GM12878 (cell line): ENCODE measurements around the gene MCUB. TPM values are rescaled to one million over a fixed set of nuclear protein-coding genes. Genes with fewer than 3 reads are reported as not detected.

Source experiments
- ATAC-seq: fragments of 200-7000 bp; cut with Tn5 transposase; 3 replicates; pipeline ENCODE4 v1.9.1; 2020; ENCODE audit warnings: mild to moderate bottlenecking, moderate library complexity
- BruUV-seq: library from RNA; stranded (reverse); fragments of 400-500 nt; replicated peaks from 2 replicates; lab custom pipeline; 2021; lab: Mats Ljungman, UMichigan
- CTCF ChIA-PET: fragments of 300-600 bp; sonication (Branson Sonifier 250); formaldehyde crosslinking; extraction: SDS; loops from one replicate; lab custom pipeline; 2021; ENCODE audit warnings: inconsistent platforms; lab: Yijun Ruan, JAX
- POLR2A ChIA-PET: fragments of 350-600 bp; formaldehyde crosslinking; extraction: SDS; loops from one replicate; lab custom pipeline; 2021; ENCODE audit warnings: inconsistent platforms; lab: Charles Lee
- RAD21 ChIA-PET: fragments of 300-600 bp; sonication (Branson Sonifier 250); formaldehyde crosslinking; loops from one replicate; lab custom pipeline; 2023; ENCODE audit warnings: antibody characterized with exemption; ENCODE audit not compliant: unreplicated experiment; lab: Charles Lee
- SMC1A ChIA-PET: fragments of 300-600 bp; sonication (Branson Sonifier 250); formaldehyde crosslinking; loops from one replicate; lab custom pipeline; 2023; ENCODE audit not compliant: unreplicated experiment, uncharacterized antibody; lab: Charles Lee
- DNase-seq: peaks from one replicate; pipeline ENCODE4 v3.0.0-alpha.2; 2011; ENCODE audit warnings: low read depth, low spot score
- FAIRE-seq: peaks from 3 replicates; lab custom pipeline; 2011; peaks lifted over from hg19 to GRCh38; lab: Jason Lieb, UNC
- H2AFZ ChIP-seq: 2 replicates; pipeline ENCODE4 v1.6.0; 2011; ENCODE audit warnings: low read depth, low read length, control low read depth; ENCODE audit not compliant: control insufficient read depth
- H3K27ac ChIP-seq: 2 replicates; pipeline ENCODE4 v1.5.1; 2011; ENCODE audit warnings: control low read depth; ENCODE audit not compliant: control insufficient read depth, insufficient read depth
- H3K27me3 ChIP-seq, 2 experiments: replicated peaks in 1 of 2; 2 replicates each; pipeline versions ENCODE4 v1.6.0 to v1.6.1; 2011; ENCODE audit warnings: low read length in 1 of 2; ENCODE audit not compliant: control insufficient read depth in 2 of 2, insufficient read depth in 2 of 2
- H3K36me3 ChIP-seq, 2 experiments: 2 replicates each; pipeline ENCODE4 v1.5.1; 2011; ENCODE audit warnings: low read length in 1 of 2; ENCODE audit not compliant: control insufficient read depth in 2 of 2, insufficient read depth in 2 of 2
- H3K4me1 ChIP-seq: 2 replicates; pipeline ENCODE4 v1.6.1; 2011; ENCODE audit warnings: mild to moderate bottlenecking, low read length, moderate library complexity, mixed read lengths; ENCODE audit not compliant: control insufficient read depth, insufficient read depth
- H3K4me2 ChIP-seq: 2 replicates; pipeline ENCODE4 v1.6.0; 2011; ENCODE audit warnings: control low read depth; ENCODE audit not compliant: control insufficient read depth, insufficient read depth
- H3K4me3 ChIP-seq: fragments of 200-600 bp; sonication (generic); 2 replicates; pipeline ENCODE4 v1.5.1; 2016
- H3K79me2 ChIP-seq: 2 replicates; pipeline ENCODE4 v1.6.0; 2011; ENCODE audit warnings: low read length; ENCODE audit not compliant: control insufficient read depth, insufficient read depth
- H3K9ac ChIP-seq: 2 replicates; pipeline ENCODE4 v1.8.0; 2011; ENCODE audit warnings: low read length, control low read depth, mixed read lengths; ENCODE audit not compliant: control insufficient read depth, insufficient read depth
- H3K9me3 ChIP-seq: replicated peaks from 3 replicates; pipeline ENCODE4 v1.5.1; 2011; ENCODE audit warnings: mild to moderate bottlenecking, low read length; ENCODE audit not compliant: control insufficient read depth, insufficient read depth
- H4K20me1 ChIP-seq: 2 replicates; pipeline ENCODE4 v1.6.0; 2011; ENCODE audit not compliant: control insufficient read depth, insufficient read depth
- CHD4 ChIP-seq: fragments of 200-600 bp; sonication (generic); IDR thresholded peaks from 2 replicates; pipeline ENCODE4 v1.6.1; 2016; ENCODE audit warnings: mild to moderate bottlenecking
- MLLT1 ChIP-seq: fragments of 450-650 bp; IDR thresholded peaks from 2 replicates; pipeline ENCODE4 v1.6.1; 2016; ENCODE audit warnings: mild to moderate bottlenecking
- NR2C2 ChIP-seq: IDR thresholded peaks from 2 replicates; pipeline ENCODE4 v1.6.1; 2011; ENCODE audit warnings: borderline replicate concordance, low read depth; ENCODE audit not compliant: control insufficient read depth, insufficient read length
- NR2F1 ChIP-seq: fragments of 450-650 bp; conservative IDR thresholded peaks from 2 replicates; pipeline ENCODE4 v1.6.1; 2017; ENCODE audit warnings: mild to moderate bottlenecking
- PML ChIP-seq: IDR thresholded peaks from 2 replicates; pipeline ENCODE4 v1.6.1; 2012; ENCODE audit warnings: low read length, inconsistent platforms
- POLR2AphosphoS2 ChIP-seq: IDR thresholded peaks from 2 replicates; pipeline ENCODE4 v1.6.1; 2011; ENCODE audit warnings: low read depth, mild to moderate bottlenecking, low read length, improper control_type of control experiment, moderate library complexity
- WGBS: methylation state at CpG from one replicate; pipeline ENCODE4 v1.1.6; 2016; ENCODE audit warnings: low lambda C conversion rate; ENCODE audit not compliant: insufficient replicate concordance, insufficient coverage; ENCODE audit errors: missing lambda C conversion rate; 5-methylcytosine and 5-hydroxymethylcytosine counted together
- in situ Hi-C: fragments of 300-500 bp; cut with MboI; formaldehyde crosslinking; loops from 9 replicates; pipeline ENCODE4 v1.14.3; 2018; ENCODE audit warnings: mixed read lengths
- intact Hi-C: fragments of 100-400 bp; cut with micrococcal nuclease; formaldehyde crosslinking; loops from one replicate; pipeline ENCODE4 v1.14.2; 2022; ENCODE audit not compliant: unreplicated experiment
- polyA plus RNA-seq, 11 experiments: library from polyadenylated mRNA; depleted of rRNA in 4 of 11; unstranded in 6 of 11; stranded (reverse) in 5 of 11; fragments of >200 nt; fragmentation: Nextera tagmentation in 4 of 11; fragmentation: Illumina TruSeq in 1 of 11; extraction: Ambion mirVana in 4 of 11; extraction: Trizol in 1 of 11; gene quantifications; 1 replicate in 1 of 11; 2 replicates in 10 of 11; pipeline versions ENCODE4 v1.2.1 to v1.2.3, GENCODE V29; 2011 to 2016; ENCODE audit warnings: inconsistent platforms in 2 of 11, missing spikeins in 2 of 11, low read depth in 1 of 11
- total RNA-seq, 4 experiments: library from RNA; depleted of rRNA in 3 of 4; stranded (reverse); fragments of >200 nt in 3 of 4; fragmentation: Illumina TruSeq in 1 of 4; extraction: Trizol in 1 of 4; gene quantifications; 2 replicates each; pipeline versions ENCODE4 v1.2.1 to v1.2.3, GENCODE V29; 2013 to 2021
- TF ChIP-seq, protein P1 (sequence below): IDR thresholded peaks from 2 replicates; pipeline ENCODE4 v1.6.1; 2011; ENCODE audit warnings: borderline replicate concordance, low read depth, mild to moderate bottlenecking, moderate library complexity, low read length; ENCODE audit not compliant: insufficient read depth, poor library complexity, severe bottlenecking

Gene MCUB
- total and polyA plus RNA-seq, 10 of the 15 experiments (the other 5 are each of a cell fraction or from before 2014, with no cell fraction given) = 4.7 to 63.7 (median 39.4) TPM

- TF ChIP-seq, protein P1, sequence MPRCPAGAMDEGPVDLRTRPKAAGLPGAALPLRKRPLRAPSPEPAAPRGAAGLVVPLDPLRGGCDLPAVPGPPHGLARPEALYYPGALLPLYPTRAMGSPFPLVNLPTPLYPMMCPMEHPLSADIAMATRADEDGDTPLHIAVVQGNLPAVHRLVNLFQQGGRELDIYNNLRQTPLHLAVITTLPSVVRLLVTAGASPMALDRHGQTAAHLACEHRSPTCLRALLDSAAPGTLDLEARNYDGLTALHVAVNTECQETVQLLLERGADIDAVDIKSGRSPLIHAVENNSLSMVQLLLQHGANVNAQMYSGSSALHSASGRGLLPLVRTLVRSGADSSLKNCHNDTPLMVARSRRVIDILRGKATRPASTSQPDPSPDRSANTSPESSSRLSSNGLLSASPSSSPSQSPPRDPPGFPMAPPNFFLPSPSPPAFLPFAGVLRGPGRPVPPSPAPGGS = no peak
Measured at GRCh38 chr4:109571494-109571893, 11.4 kb downstream of the MCUB start (continued).

GRCh38 chr4:109572154-109572553 is 12.1 kb downstream of the MCUB start:
- Histone ChIP-seq H3K36me3 (no peaks in the 10 kb centered on the region), H3K9ac (no peak overlapping the region), H4K20me1 (no peaks in the 10 kb centered on the region), H3K4me1 (no peaks in the 10 kb centered on the region), H3K4me2 (no peak overlapping the region), H3K79me2 (no peaks in the 10 kb centered on the region; the same call in none of the 2 replicates), H3K9me3 (no peaks in the 10 kb centered on the region; the same call in 2 of the 3 replicates), H3K27me3 (no peaks in the 10 kb centered on the region), H3K27ac (no peak overlapping the region), H2AFZ (no peak overlapping the region), H3K4me3 (no peak overlapping the region)
- DNase-seq = no peak
- no peak for TF ChIP-seq MLLT1
- no peak for TF ChIP-seq CHD4
- TF ChIP-seq POLR2AphosphoS2 = no peak
- TF ChIP-seq NR2F1 = no peak
- no peak for TF ChIP-seq PML
- no peak for TF ChIP-seq NR2C2
- no peak for FAIRE-seq
- ATAC-seq = no peak
- SMC1A ChIA-PET = interaction anchor here (1.0 to 1.8 kb wide), 7 partner anchors 9 to 137 kb away, joined by 3 to 8 read pairs (median 3); partner anchors contain the start of gene MCUB
- intact Hi-C loops (no loop called here), in situ Hi-C loops (no loop called here)
- POLR2A ChIA-PET = interaction anchor here (0.5 to 1.4 kb wide), 2 partner anchors 9 to 198 kb away, joined by 3 to 4 read pairs; no protein-coding TSS in a partner anchor
- CTCF ChIA-PET = interaction anchor here (0.9 to 2.2 kb wide), 6 partner anchors 9 to 145 kb away, joined by 3 to 9 read pairs (median 5); partner anchors contain the start of gene SEC24B
- no TSS peak for BruUV-seq
- RAD21 ChIA-PET = interaction anchor here (0.8 to 1.8 kb wide), 4 partner anchors 9 to 147 kb away, joined by 3 to 4 read pairs (median 3); partner anchors contain the start of gene MCUB
- WGBS = 97% methylated on average over 3 of the region's 3 CpGs
